HG03439 (cell line): ENCODE measurements around the gene HMGCR.

Source experiments
- ATAC-seq: cut with Tn5 transposase; IDR thresholded peaks from one replicate; pipeline ENCODE4 v1.9.1; 2021; ENCODE audit warnings: mild to moderate bottlenecking, moderate library complexity; ENCODE audit not compliant: unreplicated experiment

Gene HMGCR

GRCh38 chr5:75380099-75380498 lies 43.1 kb downstream of the HMGCR start:
- ATAC-seq: no peak

- no peak for ATAC-seq
Measured at GRCh38 chr5:75381456-75381855, 44.4 kb downstream of the HMGCR start.

- no peak for ATAC-seq
Measured at GRCh38 chr5:75384218-75384617, 47.2 kb downstream of the HMGCR start.

GRCh38 chr5:75387806-75388205 lies 50.8 kb downstream of the HMGCR start:
- no peak for ATAC-seq

- ATAC-seq: no peak
Measured at GRCh38 chr5:75389430-75389829, 52.4 kb downstream of the HMGCR start.

GRCh38 chr5:75395277-75395676 lies 58.3 kb downstream of the HMGCR start:
- no peak for ATAC-seq

GRCh38 chr5:75405296-75405695 lies 68.3 kb downstream of the HMGCR start:
- no peak for ATAC-seq
